Endothelial cell of umbilical vein (primary cell): ENCODE results near the gene FKBP8. TPM values are rescaled to one million over a fixed set of nuclear protein-coding genes. Genes with fewer than 3 reads are reported as not detected.
A peak's percentile ranks its signal among the peaks of the same experiment; 100 is the strongest.
"Not testable (repeated sequence)": the region's sequence is repeated elsewhere in the genome, so short reads cannot be mapped to it uniquely, and the experiment has no call there.

ENCODE experiments used
- Bru-seq: library from RNA; stranded (reverse); fragments of 400-500 nt; gene quantifications from one replicate; lab custom pipeline; 2021; lab: Mats Ljungman, UMichigan
- BruChase-seq, 2 experiments: library from RNA; stranded (reverse); fragments of 400-500 nt; gene quantifications; one replicate each; lab custom pipeline; 2021; lab: Mats Ljungman, UMichigan
- BruUV-seq: library from RNA; stranded (reverse); fragments of 400-500 nt; replicated peaks from 2 replicates; lab custom pipeline; 2021; lab: Mats Ljungman, UMichigan
- CTCF ChIA-PET: fragments of 300-600, 350-600 bp; sonication (Branson Sonifier 250); formaldehyde crosslinking; loops from one replicate; lab custom pipeline; 2021; ENCODE audit warnings: antibody characterized with exemption, inconsistent platforms; lab: Charles Lee
- POLR2A ChIA-PET: fragments of 300-600, 350-600 bp; sonication (Branson Sonifier 250); formaldehyde crosslinking; loops from one replicate; lab custom pipeline; 2021; ENCODE audit warnings: antibody characterized with exemption, inconsistent platforms; lab: Charles Lee
- DNase-seq: peaks from one replicate; pipeline ENCODE4 v3.0.0-alpha.2; 2011; ENCODE audit warnings: low read depth, low spot score
- FAIRE-seq: peaks from 2 replicates; lab custom pipeline; 2011; peaks lifted over from hg19 to GRCh38; lab: Jason Lieb, UNC
- H2AFZ ChIP-seq: 2 replicates; pipeline ENCODE4 v1.6.0; 2012; ENCODE audit warnings: low read depth, low read length, control low read depth, inconsistent platforms
- H3K27ac ChIP-seq: 2 replicates; pipeline ENCODE4 v1.5.1; 2011; ENCODE audit warnings: low read depth, mild to moderate bottlenecking, control low read depth, low read length, moderate library complexity; ENCODE audit not compliant: insufficient read depth
- H3K27me3 ChIP-seq, 2 experiments: 2 replicates each; pipeline versions ENCODE4 v1.6.0 to v1.6.1; 2011; ENCODE audit warnings: low read length in 2 of 2, mixed read lengths in 1 of 2; ENCODE audit not compliant: control insufficient read depth in 2 of 2, insufficient read depth in 2 of 2
- H3K36me3 ChIP-seq, 2 experiments: 2 replicates in 1 of 2; 3 replicates in 1 of 2; pipeline ENCODE4 v1.5.1; 2011; ENCODE audit warnings: low read length in 2 of 2, mild to moderate bottlenecking in 1 of 2, moderate library complexity in 1 of 2; ENCODE audit not compliant: control insufficient read depth in 2 of 2, insufficient read depth in 2 of 2; ENCODE audit errors: extremely low read depth in 1 of 2
- H3K4me1 ChIP-seq: 3 replicates; pipeline ENCODE4 v1.5.1; 2011; ENCODE audit warnings: mild to moderate bottlenecking, low read length; ENCODE audit not compliant: control insufficient read depth, insufficient read depth; ENCODE audit errors: extremely low read depth
- H3K4me2 ChIP-seq: 2 replicates; pipeline ENCODE4 v1.6.1; 2011; ENCODE audit warnings: low read length, control low read depth, mixed read lengths; ENCODE audit not compliant: insufficient read depth
- H3K4me3 ChIP-seq, 3 experiments: fragments of 200-600 bp in 1 of 3; sonication (generic), shearing (Covaris generic) in 1 of 3; replicated peaks in 1 of 3; 2 replicates each; pipeline ENCODE4 v1.5.1; 2011 to 2016; ENCODE audit warnings: control low read depth in 3 of 3, low read length in 3 of 3, mild to moderate bottlenecking in 2 of 3, inconsistent platforms in 1 of 3, low read depth in 1 of 3, moderate library complexity in 1 of 3; ENCODE audit not compliant: insufficient read depth in 1 of 3
- H3K79me2 ChIP-seq: 2 replicates; pipeline ENCODE4 v1.6.0; 2012; ENCODE audit warnings: low read length, inconsistent platforms; ENCODE audit not compliant: control insufficient read depth, insufficient read depth
- H3K9ac ChIP-seq: replicated peaks from 2 replicates; pipeline ENCODE3; 2011; ENCODE audit warnings: low read length, control low read depth; ENCODE audit not compliant: insufficient read depth; ENCODE audit errors: extremely low read depth
- H3K9me1 ChIP-seq: replicated peaks from 3 replicates; pipeline ENCODE4 v1.6.0; 2011; ENCODE audit warnings: mild to moderate bottlenecking, low read length; ENCODE audit not compliant: control insufficient read depth, insufficient read depth; ENCODE audit errors: extremely low read depth
- H3K9me3 ChIP-seq: replicated peaks from 2 replicates; pipeline ENCODE4 v1.5.1; 2012; ENCODE audit warnings: low read length, inconsistent platforms; ENCODE audit not compliant: control insufficient read depth, insufficient read depth
- H4K20me1 ChIP-seq: replicated peaks from 2 replicates; pipeline ENCODE3; 2011; ENCODE audit warnings: mild to moderate bottlenecking, low read length; ENCODE audit not compliant: control insufficient read depth, insufficient read depth; ENCODE audit errors: extremely low read depth
- EZH2 ChIP-seq: IDR thresholded peaks from 2 replicates; pipeline ENCODE4 v1.6.1; 2012; ENCODE audit warnings: borderline replicate concordance, low read depth, mild to moderate bottlenecking, moderate library complexity, low read length, inconsistent platforms; ENCODE audit not compliant: severe bottlenecking
- FOS ChIP-seq: IDR thresholded peaks from 2 replicates; pipeline ENCODE4 v1.6.1; 2011; ENCODE audit warnings: mild to moderate bottlenecking, low read length, moderate library complexity, borderline replicate concordance; ENCODE audit not compliant: insufficient read depth
- GATA2 ChIP-seq: IDR thresholded peaks from 2 replicates; pipeline ENCODE4 v1.7.0; 2011; ENCODE audit warnings: low read depth, mild to moderate bottlenecking, moderate library complexity, mixed read lengths, low read length; ENCODE audit not compliant: insufficient read length, insufficient read depth
- JUN ChIP-seq: IDR thresholded peaks from 2 replicates; pipeline ENCODE4 v1.6.1; 2011; ENCODE audit warnings: borderline replicate concordance, low read depth; ENCODE audit not compliant: insufficient read length, insufficient read depth
- MAX ChIP-seq: IDR thresholded peaks from 2 replicates; pipeline ENCODE4 v1.6.1; 2011; ENCODE audit not compliant: insufficient read depth, insufficient read length
- MYC ChIP-seq: IDR thresholded peaks from one replicate; pipeline ENCODE4 v1.6.1; 2011; ENCODE audit warnings: mild to moderate bottlenecking, low read depth, low read length
- POLR2A ChIP-seq: IDR thresholded peaks from 2 replicates; pipeline ENCODE4 v1.6.1; 2012; ENCODE audit warnings: low read depth, mild to moderate bottlenecking, control low read depth, low read length
- POLR2AphosphoS5 ChIP-seq: IDR thresholded peaks from 2 replicates; pipeline ENCODE4 v1.6.1; 2012; ENCODE audit warnings: low read depth, mild to moderate bottlenecking, control low read depth, low read length, moderate library complexity; ENCODE audit not compliant: insufficient read depth
- dilution Hi-C: fragments of 300-500 bp; cut with MboI; formaldehyde crosslinking; loops from one replicate; pipeline ENCODE4 v1.15.0; 2019; ENCODE audit warnings: low sequenced_read_pairs; ENCODE audit not compliant: extremely low pct_ligation_motif_present
- intact Hi-C: fragments of 100-400 bp; cut with micrococcal nuclease; formaldehyde crosslinking; loops from one replicate; pipeline ENCODE4 v1.10.0; 2022
- long read RNA-seq: library from polyadenylated mRNA; stranded (forward); transcript quantifications from one replicate; pipeline ENCODE4 v2.0.0, GENCODE V29; 2021
- polyA minus RNA-seq, 3 experiments: library from RNA; depleted of rRNA, polyadenylated mRNA; stranded (reverse); fragments of >200 nt; gene quantifications; 1 replicate in 1 of 3; 2 replicates in 2 of 3; pipeline ENCODE4 v1.2.3, GENCODE V29; 2011
- polyA plus RNA-seq, 4 experiments: library from polyadenylated mRNA; depleted of rRNA in 3 of 4; stranded (reverse) in 3 of 4; unstranded in 1 of 4; fragments of >200 nt; gene quantifications; 2 replicates each; pipeline versions ENCODE4 v1.2.1 to v1.2.3, GENCODE V29; 2011 to 2012; ENCODE audit warnings: missing spikeins in 1 of 4
- total RNA-seq: library from RNA; stranded (reverse); gene quantifications from 2 replicates; pipeline ENCODE4 v1.2.3, GENCODE V29; 2021
- TF ChIP-seq, protein P1 (sequence below), 2 donors: IDR thresholded peaks; 1 replicate in 1 of 2; 2 replicates in 1 of 2; pipeline ENCODE4 v1.5.1; 2011; ENCODE audit warnings: low read length in 2 of 2, mild to moderate bottlenecking in 2 of 2, moderate library complexity in 2 of 2, control low read depth in 1 of 2, inconsistent platforms in 1 of 2, low read depth in 1 of 2; ENCODE audit not compliant: insufficient read depth in 1 of 2; ENCODE audit errors: extremely low read depth in 1 of 2

FKBP8 gene
- total RNA-seq = 150 and 164 TPM in 2 replicates
- 173 and 204 TPM in 2 replicates for polyA plus RNA-seq
- polyA plus RNA-seq (2011; cell fraction: cytosol; rRNA removed) = 163 and 210 TPM in 2 replicates
- 103 and 121 TPM in 2 replicates for polyA plus RNA-seq (2011; cell fraction: nucleus; rRNA removed)
- 130 and 195 TPM in 2 replicates for polyA plus RNA-seq (2012)
- 59.0 and 80.1 TPM in 2 replicates for polyA minus RNA-seq
- polyA minus RNA-seq (2011; cell fraction: cytosol; rRNA and poly(A)+ RNA removed) = 149 TPM
- 20.7 and 32.2 TPM in 2 replicates for polyA minus RNA-seq (2011; cell fraction: nucleus; rRNA and poly(A)+ RNA removed)
- percentile 53 among the genes with signal in this experiment for Bru-seq, nascent RNA
- percentile 77 among the genes with signal in this experiment for BruChase-seq, experiment 1, labeled RNA remaining after a 6-hour chase
- BruChase-seq, experiment 2, labeled RNA remaining after a 2-hour chase = percentile 68 among the genes with signal in this experiment
- long read RNA-seq, transcript FKBP8-202 (6 exons, 1,292 nt) = minor isoform, 10 of 711 reads
- long read RNA-seq, transcript FKBP8-209 (9 exons, 1,781 nt) = minor isoform, 10 of 711 reads
- long read RNA-seq, transcript FKBP8-213 (9 exons, 1,849 nt) = major isoform, 424 of 711 reads
- long read RNA-seq, transcript FKBP8-201 (9 exons, 1,710 nt) = minor isoform, 172 of 711 reads
- long read RNA-seq, partial matches to known transcripts = 63 of 711 reads
- long read RNA-seq, other reads (novel, unspliced or antisense) = 32 of 711 reads

DNA sequence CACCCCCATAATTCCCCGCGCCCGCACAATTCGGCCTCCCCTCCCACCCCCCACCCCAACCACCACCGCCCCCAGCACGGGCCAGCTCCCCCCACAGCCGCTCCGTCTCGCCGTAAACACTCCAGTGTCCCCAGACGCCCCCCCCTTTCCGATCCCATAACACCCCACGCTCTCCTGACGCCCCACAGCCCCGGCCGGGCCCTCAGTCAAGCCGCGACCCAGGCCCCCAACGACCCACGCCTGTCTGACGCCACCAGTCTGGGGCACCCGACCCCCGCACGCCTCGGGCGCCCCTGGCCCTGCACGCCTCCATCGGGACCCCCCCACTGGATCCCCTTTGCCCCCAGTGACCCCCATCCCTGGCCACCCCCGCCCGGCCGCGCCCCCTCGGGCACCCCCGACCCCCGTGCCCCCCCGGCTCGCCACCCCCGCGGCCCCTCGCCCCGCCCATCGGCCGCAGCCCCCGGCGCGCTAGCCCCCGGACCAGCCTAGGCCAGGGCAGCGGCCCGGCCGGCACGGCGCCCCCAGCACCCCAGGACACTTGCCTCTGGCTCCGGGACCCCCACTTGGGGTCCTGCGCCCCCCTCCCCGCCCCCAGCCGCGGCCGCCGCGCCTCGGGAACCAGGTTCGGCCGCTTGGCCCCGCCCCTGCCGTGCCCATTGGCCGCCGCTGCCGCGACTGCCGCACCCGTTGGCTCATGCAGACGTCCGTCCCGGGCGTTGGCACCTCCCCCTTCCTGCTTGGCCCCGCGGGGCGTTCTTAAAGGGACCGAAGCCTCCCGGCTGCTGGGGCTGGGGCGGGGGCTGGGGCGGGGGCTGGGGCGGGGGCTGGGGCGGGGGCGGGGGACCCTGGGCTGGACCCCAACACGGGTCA lies at the start of gene FKBP8:
FKBP8 (minus strand) TSS at position 633 of the 873 bp plus-strand sequence. CDS start 1,603 bp downstream, outside the sequence.
- TF ChIP-seq POLR2A (no peak), GATA2 (no peak), FOS (no peak), JUN (no peak), MAX (no peak), POLR2AphosphoS5 (no peak), MYC (no peak), EZH2 (no peak)
- TF ChIP-seq, protein P1, sequence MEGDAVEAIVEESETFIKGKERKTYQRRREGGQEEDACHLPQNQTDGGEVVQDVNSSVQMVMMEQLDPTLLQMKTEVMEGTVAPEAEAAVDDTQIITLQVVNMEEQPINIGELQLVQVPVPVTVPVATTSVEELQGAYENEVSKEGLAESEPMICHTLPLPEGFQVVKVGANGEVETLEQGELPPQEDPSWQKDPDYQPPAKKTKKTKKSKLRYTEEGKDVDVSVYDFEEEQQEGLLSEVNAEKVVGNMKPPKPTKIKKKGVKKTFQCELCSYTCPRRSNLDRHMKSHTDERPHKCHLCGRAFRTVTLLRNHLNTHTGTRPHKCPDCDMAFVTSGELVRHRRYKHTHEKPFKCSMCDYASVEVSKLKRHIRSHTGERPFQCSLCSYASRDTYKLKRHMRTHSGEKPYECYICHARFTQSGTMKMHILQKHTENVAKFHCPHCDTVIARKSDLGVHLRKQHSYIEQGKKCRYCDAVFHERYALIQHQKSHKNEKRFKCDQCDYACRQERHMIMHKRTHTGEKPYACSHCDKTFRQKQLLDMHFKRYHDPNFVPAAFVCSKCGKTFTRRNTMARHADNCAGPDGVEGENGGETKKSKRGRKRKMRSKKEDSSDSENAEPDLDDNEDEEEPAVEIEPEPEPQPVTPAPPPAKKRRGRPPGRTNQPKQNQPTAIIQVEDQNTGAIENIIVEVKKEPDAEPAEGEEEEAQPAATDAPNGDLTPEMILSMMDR (IDR thresholded peaks at IDR 0.05; ENCODE audit: extremely low read depth in 1 of 2, insufficient read depth in 1 of 2, low read depth in 1 of 2, low read length in 2 of 2) = no peak
- CTCF ChIA-PET = interaction anchor here (1.2 to 1.3 kb wide), 3 partner anchors 15 to 304 kb away, joined by 3 to 4 read pairs (median 3); no protein-coding TSS in a partner anchor
- peaks cover 12% of the 10 kb centered on the region for H3K4me1 ChIP-seq
- peaks cover 12% of the 10 kb centered on the region for H3K79me2 ChIP-seq
- FAIRE-seq = peak; percentile 81
- H3K9me3 ChIP-seq = no peaks in the 10 kb centered on the region
- H3K27me3 ChIP-seq = no peaks in the 10 kb centered on the region
- peak within 1 kb of the TSS; percentile 61 to 85 (median 76) for H3K4me3 ChIP-seq
- H2AFZ ChIP-seq = peak within 1 kb of the TSS; percentile 74
- BruUV-seq = no TSS peak
- dilution Hi-C loops = no loop called here
- peak within 1 kb of the TSS; percentile 12 for H3K27ac ChIP-seq
- peak within 1 kb of the TSS; percentile 67 for H3K9ac ChIP-seq
- POLR2A ChIA-PET = no interaction called here
- peak within 1 kb of the TSS; percentile 88 for H3K4me2 ChIP-seq
- DNase-seq = peak; percentile 87
- H3K9me1 ChIP-seq = no peaks in the 10 kb centered on the region
- H3K36me3 ChIP-seq = peaks cover 3 to 17% of the 10 kb centered on the region in 2 experiments
- intact Hi-C loops = loop anchor here (1.0 kb wide), 1 partner anchor 28 kb away; the partner anchor contains the start of gene UBA52
- H4K20me1 ChIP-seq = no peaks in the 10 kb centered on the region

- H3K4me1 ChIP-seq = peaks cover 20% of the 10 kb centered on the region
- H3K36me3 ChIP-seq, FAIRE-seq, intact Hi-C loops, DNase-seq, H3K9ac ChIP-seq, BruUV-seq, H3K79me2 ChIP-seq, H3K27ac ChIP-seq, H3K9me3 ChIP-seq, H4K20me1 ChIP-seq, H3K27me3 ChIP-seq, H3K9me1 ChIP-seq, POLR2A ChIA-PET, H3K4me3 ChIP-seq, H2AFZ ChIP-seq, dilution Hi-C loops, H3K4me2 ChIP-seq: not testable (repeated sequence)
- CTCF ChIA-PET = interaction anchor here (0.8 to 4.4 kb wide), 4 partner anchors 21 to 254 kb away, joined by 3 to 65 read pairs (median 8); partner anchors contain the start of gene UBA52
These were observed 49.4 kb upstream of the FKBP8 start for GRCh38 chr19:18592732-18593131.
